SK-N-SH treated with all-trans-retinoic acid at 6 μM for 48 hours (cell line): ENCODE data around the gene LRRC17.

Source experiments
- ATAC-seq: fragments of 200-7000 bp; cut with Tn5 transposase; 3 replicates; pipeline ENCODE4 v1.9.1; 2020; ENCODE audit warnings: mild to moderate bottlenecking, moderate library complexity
- ARNTL ChIP-seq: fragments of 450-650 bp; formaldehyde crosslinking; IDR thresholded peaks from 2 replicates; pipeline ENCODE4 v1.5.0; 2020; ENCODE audit warnings: low read depth, mild to moderate bottlenecking, moderate library complexity, borderline replicate concordance
- BACH2 ChIP-seq: fragments of 250-450 bp; sonication (Bioruptor Pico); IDR thresholded peaks from 2 replicates; pipeline ENCODE4 v1.9.0; 2021; ENCODE audit warnings: mild to moderate bottlenecking, borderline replicate concordance
- CSDC2 ChIP-seq: fragments of 250-450 bp; sonication (Bioruptor Pico); IDR thresholded peaks from 2 replicates; pipeline ENCODE4 v1.5.0; 2020; ENCODE audit warnings: mild to moderate bottlenecking, moderate library complexity
- GLIS3 ChIP-seq: fragments of 250-450 bp; sonication (Bioruptor Pico); IDR thresholded peaks from 2 replicates; pipeline ENCODE4 v1.5.0; 2020; ENCODE audit warnings: mild to moderate bottlenecking, moderate library complexity
- ISL1 ChIP-seq: fragments of 250-450 bp; sonication (Bioruptor Pico); IDR thresholded peaks from 2 replicates; pipeline ENCODE4 v2.1.2; 2022; ENCODE audit warnings: mild to moderate bottlenecking, moderate library complexity
- OSR1 ChIP-seq: fragments of 250-450 bp; sonication (Bioruptor Pico); IDR thresholded peaks from 2 replicates; pipeline ENCODE4 v1.8.0; 2022; ENCODE audit warnings: moderate library complexity, mild to moderate bottlenecking, inconsistent platforms
- PPARA ChIP-seq: fragments of 250-450 bp; sonication (Bioruptor Pico); IDR thresholded peaks from 2 replicates; pipeline ENCODE4 v1.5.0; 2020; ENCODE audit warnings: mild to moderate bottlenecking, borderline replicate concordance
- RARB ChIP-seq: fragments of 250-450 bp; sonication (Bioruptor Pico); IDR thresholded peaks from 2 replicates; pipeline ENCODE4 v1.8.0; 2021; ENCODE audit warnings: mild to moderate bottlenecking, moderate library complexity
- SNAI2 ChIP-seq: fragments of 250-450 bp; sonication (Bioruptor Pico); IDR thresholded peaks from 2 replicates; pipeline ENCODE4 v1.5.0; 2020; ENCODE audit warnings: mild to moderate bottlenecking, moderate library complexity
- TCF4 ChIP-seq: fragments of 250-450 bp; sonication (Bioruptor Pico); IDR thresholded peaks from 2 replicates; pipeline ENCODE4 v1.8.0; 2021; ENCODE audit warnings: mild to moderate bottlenecking, moderate library complexity, borderline replicate concordance
- TOX ChIP-seq: fragments of 250-450 bp; sonication (Bioruptor Pico); IDR thresholded peaks from 2 replicates; pipeline ENCODE4 v1.8.0; 2021; ENCODE audit warnings: mild to moderate bottlenecking, moderate library complexity, borderline replicate concordance
- ZC3H10 ChIP-seq: fragments of 250-450 bp; sonication (Bioruptor Pico); IDR thresholded peaks from 2 replicates; pipeline ENCODE4 v1.5.1; 2021; ENCODE audit warnings: mild to moderate bottlenecking, moderate library complexity
- ZFP3 ChIP-seq: fragments of 250-450 bp; sonication (Bioruptor Pico); IDR thresholded peaks from 2 replicates; pipeline ENCODE4 v1.5.0; 2020; ENCODE audit warnings: mild to moderate bottlenecking, moderate library complexity
- ZFP30 ChIP-seq: fragments of 450-650 bp; formaldehyde crosslinking; IDR thresholded peaks from 2 replicates; pipeline ENCODE4 v1.5.0; 2022; ENCODE audit warnings: mild to moderate bottlenecking, moderate library complexity
- ZNF565 ChIP-seq: fragments of 450-650 bp; formaldehyde crosslinking; conservative IDR thresholded peaks from 2 replicates; pipeline ENCODE4 v1.5.0; 2020; ENCODE audit warnings: low read depth, mild to moderate bottlenecking, moderate library complexity
- ZNF70 ChIP-seq: fragments of 450-650 bp; formaldehyde crosslinking; IDR thresholded peaks from 2 replicates; pipeline ENCODE4 v1.5.0; 2020; ENCODE audit warnings: mild to moderate bottlenecking, moderate library complexity
- ZNF8 ChIP-seq: fragments of 450-650 bp; formaldehyde crosslinking; IDR thresholded peaks from 2 replicates; pipeline ENCODE4 v1.5.0; 2020; ENCODE audit warnings: mild to moderate bottlenecking, moderate library complexity
- TF ChIP-seq, protein P1 (sequence below): fragments of 250-450 bp; sonication (Bioruptor Pico); IDR thresholded peaks from 2 replicates; pipeline ENCODE4 v1.5.0; 2020; ENCODE audit warnings: mild to moderate bottlenecking, moderate library complexity
- TF ChIP-seq, protein P2 (sequence below): fragments of 250-450 bp; sonication (Bioruptor Pico); IDR thresholded peaks from 2 replicates; pipeline ENCODE4 v1.8.0; 2020; ENCODE audit warnings: mild to moderate bottlenecking, moderate library complexity, borderline replicate concordance
- TF ChIP-seq, protein P3 (sequence below): fragments of 250-450 bp; sonication (Bioruptor Pico); IDR thresholded peaks from 2 replicates; pipeline ENCODE4 v1.5.1; 2021; ENCODE audit warnings: mild to moderate bottlenecking, moderate library complexity
- TF ChIP-seq, protein P4 (sequence below): fragments of 250-450 bp; sonication (Bioruptor Pico); IDR thresholded peaks from 2 replicates; pipeline ENCODE4 v1.8.0; 2021; ENCODE audit warnings: low read depth, mild to moderate bottlenecking, moderate library complexity, borderline replicate concordance
- TF ChIP-seq, protein P5 (sequence below): fragments of 250-450 bp; sonication (Bioruptor Pico); IDR thresholded peaks from 2 replicates; pipeline ENCODE4 v1.5.1; 2020; ENCODE audit warnings: low read depth, mild to moderate bottlenecking, moderate library complexity

Gene LRRC17

DNA sequence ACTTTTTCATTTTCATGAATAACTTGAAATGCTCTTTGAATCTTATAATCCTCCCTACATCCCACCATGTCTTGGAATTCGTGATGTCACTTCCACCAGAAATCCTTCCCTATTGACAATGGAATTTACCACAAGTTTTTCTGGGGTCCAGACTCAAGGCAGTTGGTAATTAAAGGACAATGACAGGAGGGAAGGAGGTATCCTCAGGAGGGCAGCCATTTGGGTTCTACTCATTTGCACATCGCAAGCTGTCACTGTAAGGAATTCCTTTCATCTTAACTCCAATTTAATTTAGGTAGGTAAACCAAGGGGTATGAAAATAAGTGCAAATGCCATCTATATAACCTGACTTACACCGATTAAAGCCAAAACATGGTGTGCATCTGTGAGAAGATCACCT, 21.9 kb downstream of the LRRC17 start:
- no peak for TF ChIP-seq OSR1 (CRISPR knock-in tag)
- TF ChIP-seq, protein P1, sequence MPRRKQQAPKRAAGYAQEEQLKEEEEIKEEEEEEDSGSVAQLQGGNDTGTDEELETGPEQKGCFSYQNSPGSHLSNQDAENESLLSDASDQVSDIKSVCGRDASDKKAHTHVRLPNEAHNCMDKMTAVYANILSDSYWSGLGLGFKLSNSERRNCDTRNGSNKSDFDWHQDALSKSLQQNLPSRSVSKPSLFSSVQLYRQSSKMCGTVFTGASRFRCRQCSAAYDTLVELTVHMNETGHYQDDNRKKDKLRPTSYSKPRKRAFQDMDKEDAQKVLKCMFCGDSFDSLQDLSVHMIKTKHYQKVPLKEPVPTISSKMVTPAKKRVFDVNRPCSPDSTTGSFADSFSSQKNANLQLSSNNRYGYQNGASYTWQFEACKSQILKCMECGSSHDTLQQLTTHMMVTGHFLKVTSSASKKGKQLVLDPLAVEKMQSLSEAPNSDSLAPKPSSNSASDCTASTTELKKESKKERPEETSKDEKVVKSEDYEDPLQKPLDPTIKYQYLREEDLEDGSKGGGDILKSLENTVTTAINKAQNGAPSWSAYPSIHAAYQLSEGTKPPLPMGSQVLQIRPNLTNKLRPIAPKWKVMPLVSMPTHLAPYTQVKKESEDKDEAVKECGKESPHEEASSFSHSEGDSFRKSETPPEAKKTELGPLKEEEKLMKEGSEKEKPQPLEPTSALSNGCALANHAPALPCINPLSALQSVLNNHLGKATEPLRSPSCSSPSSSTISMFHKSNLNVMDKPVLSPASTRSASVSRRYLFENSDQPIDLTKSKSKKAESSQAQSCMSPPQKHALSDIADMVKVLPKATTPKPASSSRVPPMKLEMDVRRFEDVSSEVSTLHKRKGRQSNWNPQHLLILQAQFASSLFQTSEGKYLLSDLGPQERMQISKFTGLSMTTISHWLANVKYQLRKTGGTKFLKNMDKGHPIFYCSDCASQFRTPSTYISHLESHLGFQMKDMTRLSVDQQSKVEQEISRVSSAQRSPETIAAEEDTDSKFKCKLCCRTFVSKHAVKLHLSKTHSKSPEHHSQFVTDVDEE: no peak
- no peak for TF ChIP-seq ZFP30 (CRISPR knock-in tag)
- no peak for TF ChIP-seq TCF4 (CRISPR knock-in tag)
- TF ChIP-seq SNAI2 (CRISPR knock-in tag): no peak
- TF ChIP-seq BACH2 (CRISPR knock-in tag): no peak
- TF ChIP-seq ZFP3: no peak
- TF ChIP-seq GLIS3 (CRISPR knock-in tag): no peak
- TF ChIP-seq, protein P2, sequence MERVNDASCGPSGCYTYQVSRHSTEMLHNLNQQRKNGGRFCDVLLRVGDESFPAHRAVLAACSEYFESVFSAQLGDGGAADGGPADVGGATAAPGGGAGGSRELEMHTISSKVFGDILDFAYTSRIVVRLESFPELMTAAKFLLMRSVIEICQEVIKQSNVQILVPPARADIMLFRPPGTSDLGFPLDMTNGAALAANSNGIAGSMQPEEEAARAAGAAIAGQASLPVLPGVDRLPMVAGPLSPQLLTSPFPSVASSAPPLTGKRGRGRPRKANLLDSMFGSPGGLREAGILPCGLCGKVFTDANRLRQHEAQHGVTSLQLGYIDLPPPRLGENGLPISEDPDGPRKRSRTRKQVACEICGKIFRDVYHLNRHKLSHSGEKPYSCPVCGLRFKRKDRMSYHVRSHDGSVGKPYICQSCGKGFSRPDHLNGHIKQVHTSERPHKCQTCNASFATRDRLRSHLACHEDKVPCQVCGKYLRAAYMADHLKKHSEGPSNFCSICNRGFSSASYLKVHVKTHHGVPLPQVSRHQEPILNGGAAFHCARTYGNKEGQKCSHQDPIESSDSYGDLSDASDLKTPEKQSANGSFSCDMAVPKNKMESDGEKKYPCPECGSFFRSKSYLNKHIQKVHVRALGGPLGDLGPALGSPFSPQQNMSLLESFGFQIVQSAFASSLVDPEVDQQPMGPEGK (CRISPR knock-in tag): no peak
- no peak for TF ChIP-seq ZNF565 (CRISPR knock-in tag)
- no peak for TF ChIP-seq CSDC2 (CRISPR knock-in tag)
- TF ChIP-seq ZNF8: no peak
- TF ChIP-seq ISL1 (CRISPR knock-in tag): no peak
- TF ChIP-seq ZC3H10 (CRISPR knock-in tag): no peak
- TF ChIP-seq ZNF70 (CRISPR knock-in tag): no peak
- no peak for TF ChIP-seq PPARA (CRISPR knock-in tag)
- TF ChIP-seq, protein P3, sequence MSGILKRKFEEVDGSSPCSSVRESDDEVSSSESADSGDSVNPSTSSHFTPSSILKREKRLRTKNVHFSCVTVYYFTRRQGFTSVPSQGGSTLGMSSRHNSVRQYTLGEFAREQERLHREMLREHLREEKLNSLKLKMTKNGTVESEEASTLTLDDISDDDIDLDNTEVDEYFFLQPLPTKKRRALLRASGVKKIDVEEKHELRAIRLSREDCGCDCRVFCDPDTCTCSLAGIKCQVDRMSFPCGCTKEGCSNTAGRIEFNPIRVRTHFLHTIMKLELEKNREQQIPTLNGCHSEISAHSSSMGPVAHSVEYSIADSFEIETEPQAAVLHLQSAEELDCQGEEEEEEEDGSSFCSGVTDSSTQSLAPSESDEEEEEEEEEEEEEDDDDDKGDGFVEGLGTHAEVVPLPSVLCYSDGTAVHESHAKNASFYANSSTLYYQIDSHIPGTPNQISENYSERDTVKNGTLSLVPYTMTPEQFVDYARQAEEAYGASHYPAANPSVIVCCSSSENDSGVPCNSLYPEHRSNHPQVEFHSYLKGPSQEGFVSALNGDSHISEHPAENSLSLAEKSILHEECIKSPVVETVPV (CRISPR knock-in tag): no peak
- TF ChIP-seq, protein P4, sequence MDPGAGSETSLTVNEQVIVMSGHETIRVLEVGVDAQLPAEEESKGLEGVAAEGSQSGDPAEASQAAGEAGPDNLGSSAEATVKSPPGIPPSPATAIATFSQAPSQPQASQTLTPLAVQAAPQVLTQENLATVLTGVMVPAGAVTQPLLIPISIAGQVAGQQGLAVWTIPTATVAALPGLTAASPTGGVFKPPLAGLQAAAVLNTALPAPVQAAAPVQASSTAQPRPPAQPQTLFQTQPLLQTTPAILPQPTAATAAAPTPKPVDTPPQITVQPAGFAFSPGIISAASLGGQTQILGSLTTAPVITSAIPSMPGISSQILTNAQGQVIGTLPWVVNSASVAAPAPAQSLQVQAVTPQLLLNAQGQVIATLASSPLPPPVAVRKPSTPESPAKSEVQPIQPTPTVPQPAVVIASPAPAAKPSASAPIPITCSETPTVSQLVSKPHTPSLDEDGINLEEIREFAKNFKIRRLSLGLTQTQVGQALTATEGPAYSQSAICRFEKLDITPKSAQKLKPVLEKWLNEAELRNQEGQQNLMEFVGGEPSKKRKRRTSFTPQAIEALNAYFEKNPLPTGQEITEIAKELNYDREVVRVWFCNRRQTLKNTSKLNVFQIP (CRISPR knock-in tag): no peak
- no peak for ATAC-seq

DNA sequence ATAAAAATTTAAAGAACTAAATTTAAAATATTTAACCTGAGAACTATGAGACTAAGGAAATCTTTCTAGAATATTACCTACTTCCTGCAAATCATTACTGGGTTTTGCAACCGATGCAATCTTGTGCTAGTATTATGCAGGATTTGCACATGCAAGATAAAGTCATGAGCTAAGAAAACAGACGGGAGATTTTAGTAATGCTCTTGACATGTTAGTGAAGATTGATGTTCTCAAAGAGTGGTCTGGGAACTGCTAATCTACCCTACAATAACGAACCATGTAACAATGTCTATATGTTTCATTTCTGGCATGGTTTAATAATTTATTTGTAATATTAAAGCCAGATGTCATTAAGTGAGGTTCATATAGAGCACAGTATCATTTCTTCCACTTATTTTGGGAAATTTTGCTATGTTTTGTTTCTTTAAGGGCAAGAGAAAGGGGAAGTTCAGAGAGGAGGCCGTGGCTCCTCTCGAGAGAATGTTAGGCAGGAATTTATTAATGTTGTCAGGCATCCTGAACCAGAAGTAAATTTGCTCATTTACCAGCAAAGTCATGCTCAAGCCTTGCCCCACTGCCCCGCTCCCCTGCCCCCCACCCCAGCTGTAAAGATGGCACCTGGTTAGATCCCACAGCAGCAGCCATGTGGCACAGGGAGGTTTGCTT, 22.8 kb downstream of the LRRC17 start:
- ATAC-seq: peak; percentile 47
- TF ChIP-seq TOX (CRISPR knock-in tag): no peak
- no peak for TF ChIP-seq ZC3H10 (CRISPR knock-in tag)
- no peak for TF ChIP-seq ARNTL (CRISPR knock-in tag)
- 0 out of 2 replicates have a peak, but pooled peaks have one; percentile 17 for TF ChIP-seq ZFP30 (CRISPR knock-in tag)
- TF ChIP-seq ISL1 (CRISPR knock-in tag): peak; percentile 89
- TF ChIP-seq, protein P5, sequence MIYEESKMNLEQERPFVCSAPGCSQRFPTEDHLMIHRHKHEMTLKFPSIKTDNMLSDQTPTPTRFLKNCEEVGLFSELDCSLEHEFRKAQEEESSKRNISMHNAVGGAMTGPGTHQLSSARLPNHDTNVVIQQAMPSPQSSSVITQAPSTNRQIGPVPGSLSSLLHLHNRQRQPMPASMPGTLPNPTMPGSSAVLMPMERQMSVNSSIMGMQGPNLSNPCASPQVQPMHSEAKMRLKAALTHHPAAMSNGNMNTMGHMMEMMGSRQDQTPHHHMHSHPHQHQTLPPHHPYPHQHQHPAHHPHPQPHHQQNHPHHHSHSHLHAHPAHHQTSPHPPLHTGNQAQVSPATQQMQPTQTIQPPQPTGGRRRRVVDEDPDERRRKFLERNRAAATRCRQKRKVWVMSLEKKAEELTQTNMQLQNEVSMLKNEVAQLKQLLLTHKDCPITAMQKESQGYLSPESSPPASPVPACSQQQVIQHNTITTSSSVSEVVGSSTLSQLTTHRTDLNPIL: peak; percentile 92
- TF ChIP-seq ZNF70 (CRISPR knock-in tag): peak; percentile 59
- TF ChIP-seq ZFP3: peak; percentile 70
- TF ChIP-seq SNAI2 (CRISPR knock-in tag): peak; percentile 75; the same call in 1 of the 2 replicates
- TF ChIP-seq, protein P3 (CRISPR knock-in tag): peak; percentile 58; the same call in 1 of the 2 replicates
- peak; percentile 66 for TF ChIP-seq ZNF8
- TF ChIP-seq RARB (CRISPR knock-in tag): no peak
- peak; percentile 90; the same call in 1 of the 2 replicates for TF ChIP-seq GLIS3 (CRISPR knock-in tag)
- TF ChIP-seq PPARA (CRISPR knock-in tag): peak; percentile 89; the same call in 1 of the 2 replicates
- peak; percentile 76; the same call in 1 of the 2 replicates for TF ChIP-seq ZNF565 (CRISPR knock-in tag)
- TF ChIP-seq, protein P1: peak; percentile 94
- TF ChIP-seq, protein P4 (CRISPR knock-in tag): no peak
- TF ChIP-seq OSR1 (CRISPR knock-in tag): no peak
